Anterior cingulate cortex (tissue), 58 donors: ENCODE results near the gene ATP7B.
"Not testable (repeated sequence)": the region's sequence is repeated elsewhere in the genome, so short reads cannot be mapped to it uniquely, and the experiment has no call there.

Experiments used
- DNase-seq, 58 donors: peaks; one replicate each; lab custom pipeline; 2025; lab: John Stamatoyannopoulos, UW

ATP7B gene

DNA sequence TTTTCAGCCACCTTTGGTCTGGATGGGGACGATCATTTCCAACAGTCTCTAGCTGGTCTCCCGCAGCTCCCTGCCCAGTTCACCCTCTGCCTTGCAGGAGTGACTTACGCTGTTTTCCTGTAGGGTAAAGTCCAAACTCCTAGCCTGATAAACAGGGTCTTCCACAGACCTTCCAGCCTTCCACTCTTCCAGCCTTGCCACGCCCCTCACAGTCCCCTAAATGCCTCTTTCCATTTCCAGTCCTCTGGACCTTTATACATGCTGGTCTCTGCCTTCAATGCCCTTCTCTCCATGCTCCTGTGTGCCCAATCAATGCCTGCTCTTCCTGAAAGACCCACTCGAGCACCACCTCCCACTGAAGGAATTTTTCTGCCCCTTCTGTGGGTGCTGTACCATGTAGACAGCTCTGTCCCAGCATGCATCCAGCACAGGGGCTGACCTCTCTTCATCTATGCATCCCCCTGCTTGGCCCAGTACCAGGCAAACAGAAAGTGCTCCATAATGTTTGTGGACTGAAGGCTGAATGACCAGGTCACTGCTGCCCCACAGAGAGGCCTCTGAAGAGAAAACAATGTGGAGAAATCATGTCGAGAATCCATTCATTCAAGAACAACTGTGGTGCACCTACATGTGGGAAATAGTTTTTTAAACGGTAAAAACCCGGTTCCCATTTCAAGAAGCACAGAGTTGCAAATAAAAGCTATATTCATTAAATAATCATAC, 4.6 kb downstream of the ATP7B start:
- no peak for DNase-seq

DNA sequence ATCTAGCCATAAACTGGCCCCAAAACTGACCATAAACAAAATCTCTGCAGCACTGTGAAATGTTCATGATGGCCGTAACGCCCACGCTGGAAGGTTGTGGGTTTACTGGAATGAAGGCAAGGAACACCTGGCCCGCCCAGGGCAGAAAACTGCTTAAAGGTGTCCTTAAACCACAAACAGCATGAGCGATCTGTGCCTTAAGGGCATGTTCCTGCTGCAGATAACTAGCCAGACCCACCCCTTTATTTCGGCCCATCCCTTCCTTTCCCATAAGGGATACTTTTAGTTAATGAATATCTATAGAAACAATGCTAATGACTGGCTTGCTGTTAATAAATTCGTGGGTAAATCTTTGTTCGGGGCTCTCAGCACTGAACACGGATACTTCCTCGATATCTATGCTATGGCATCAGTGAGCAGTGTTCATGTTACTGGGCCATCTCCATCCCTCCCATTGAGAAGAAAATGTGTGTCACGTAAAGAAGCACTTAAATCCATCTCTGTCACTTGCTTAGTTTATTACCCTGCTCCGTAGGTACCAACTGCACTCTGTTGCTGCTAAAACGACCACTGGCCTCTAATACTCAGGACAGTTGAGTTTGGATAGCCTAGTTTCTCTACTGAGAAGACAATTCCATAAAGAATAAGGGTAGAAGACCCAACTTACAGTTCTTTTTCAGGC, 5.3 kb downstream of the ATP7B start:
- DNase-seq, result no peak

- no peak for DNase-seq
Measured at GRCh38 chr13:52004511-52005170, 6.6 kb downstream of the ATP7B start.

GRCh38 chr13:52003541-52003940, 7.7 kb downstream of the ATP7B start:
- no peak for DNase-seq

- no peak for DNase-seq
Measured at GRCh38 chr13:52002361-52002760, 8.9 kb downstream of the ATP7B start.

DNA sequence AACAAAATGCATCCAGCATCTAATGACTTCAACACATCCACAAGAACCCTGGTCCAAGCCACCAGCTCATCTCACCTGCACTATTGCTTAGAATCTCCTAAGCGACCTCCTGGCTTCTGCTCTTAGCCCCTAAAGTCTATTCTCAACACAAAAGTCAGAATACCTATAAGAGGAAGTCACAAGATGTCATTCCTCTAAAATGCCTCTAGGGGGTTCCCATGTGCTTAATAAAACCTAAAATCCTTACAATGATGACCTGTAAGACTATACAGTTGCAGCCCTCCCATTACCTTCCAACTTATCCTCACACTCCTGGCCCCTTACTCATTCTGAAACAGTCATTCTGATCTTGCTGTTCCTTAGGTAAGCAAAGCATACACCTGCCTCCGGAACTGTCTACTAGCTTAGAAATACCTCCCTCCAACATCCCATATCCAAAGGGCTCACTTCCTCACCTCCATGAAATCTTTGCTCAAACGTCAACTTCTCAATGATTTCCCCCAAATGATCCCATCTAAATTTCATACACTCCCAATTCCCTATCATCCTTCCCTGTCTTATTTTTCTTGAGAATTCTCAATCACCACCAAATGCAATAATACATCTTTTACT, 10.0 kb downstream of the ATP7B start:
- DNase-seq, result peak in 1 of 58 donors; percentile 19

GRCh38 chr13:51999921-52000320, 11.3 kb downstream of the ATP7B start:
- peak in 1 of 58 donors; percentile 45 for DNase-seq

DNA sequence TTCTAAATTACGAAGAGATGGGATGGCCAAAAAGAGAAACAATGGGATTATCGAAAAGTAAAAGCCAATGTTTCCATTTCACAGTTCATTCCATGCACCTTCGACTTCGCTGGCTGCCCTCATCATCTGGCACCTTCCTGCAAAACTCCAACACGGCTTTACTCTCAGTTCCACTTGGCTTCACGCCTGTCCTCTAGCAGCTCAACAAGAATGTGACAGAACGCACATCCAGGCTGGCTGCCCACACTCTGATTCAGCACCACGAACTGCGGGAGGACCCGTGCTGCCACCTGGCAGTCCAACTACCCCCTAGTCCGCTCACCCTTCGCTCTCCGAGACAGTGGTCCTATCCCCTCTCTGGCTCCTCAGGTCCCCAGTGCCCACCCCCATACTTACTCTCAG, 11.7 kb downstream of the ATP7B start:
- peak in 43 of 58 donors; percentile 3 to 68 (median 28) for DNase-seq

DNA sequence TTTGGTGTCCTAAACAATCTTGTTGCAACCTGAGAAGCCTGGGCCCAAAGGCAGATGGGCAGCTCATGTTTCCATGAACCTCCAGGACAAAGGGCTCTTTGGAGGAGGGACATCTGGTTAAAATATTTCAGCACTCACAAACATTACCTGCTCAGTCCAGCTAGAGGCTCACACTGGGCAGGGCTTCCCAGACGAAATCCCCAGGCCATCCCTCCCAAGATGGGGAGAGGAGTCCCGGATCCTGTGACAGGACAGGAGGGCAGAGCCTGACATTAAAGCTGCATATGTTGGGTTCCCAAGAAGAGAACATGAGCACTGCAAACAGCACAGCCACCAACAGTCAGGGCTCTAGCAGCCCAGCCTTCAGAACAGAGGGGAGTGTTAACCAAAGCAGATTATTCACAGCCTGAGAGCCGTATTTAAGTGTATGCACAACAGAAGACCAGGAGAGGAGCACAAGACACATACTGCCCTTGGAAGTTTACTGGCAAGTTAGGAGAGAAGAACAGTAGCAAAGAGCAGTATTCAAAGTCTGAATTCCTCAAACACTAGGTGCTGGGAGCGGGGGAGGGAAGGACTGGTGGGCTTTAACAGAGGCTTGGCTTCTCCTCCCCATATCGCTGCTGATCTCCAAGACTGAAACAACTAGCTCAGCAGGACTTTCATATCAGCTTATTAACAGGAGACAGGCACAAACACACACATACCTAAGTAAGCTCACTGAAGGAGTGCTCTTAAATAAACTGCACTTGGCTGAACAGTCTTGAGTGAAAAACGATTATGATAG, 12.3 kb downstream of the ATP7B start:
- DNase-seq, result no peak

DNA sequence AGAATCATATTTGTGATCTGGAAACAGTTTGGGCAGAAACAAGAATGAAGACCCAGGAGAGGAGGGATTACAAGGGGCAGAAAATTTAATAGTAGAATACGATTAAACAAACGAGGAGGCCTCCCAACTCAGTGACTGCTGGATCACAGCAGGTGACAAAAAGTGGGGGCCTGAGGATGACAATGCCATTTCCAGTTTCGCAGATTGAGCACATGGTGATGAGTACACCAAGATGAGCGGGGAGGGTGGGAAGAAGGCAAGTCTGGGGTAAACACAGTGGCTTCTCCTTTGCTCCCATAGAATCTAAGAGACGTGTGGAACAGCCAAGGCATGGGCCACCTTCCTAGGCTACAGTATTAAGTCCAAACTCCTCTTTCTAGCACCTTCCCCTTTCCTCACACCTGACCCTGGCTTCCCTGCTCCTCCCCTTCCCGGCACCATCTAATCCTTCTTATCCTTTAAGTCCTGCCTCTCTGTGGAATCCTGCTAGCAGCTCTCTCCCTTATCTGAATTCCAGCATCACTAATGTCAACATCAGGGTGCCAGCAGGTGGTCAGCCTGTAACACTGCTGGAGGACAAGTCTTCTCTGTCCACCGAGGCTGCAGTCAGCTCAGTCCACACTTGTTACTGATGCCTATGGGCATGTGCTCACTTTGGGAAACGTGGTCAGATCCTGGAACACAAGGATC, 13.5 kb downstream of the ATP7B start:
- no peak for DNase-seq

- DNase-seq, result no peak
Measured at GRCh38 chr13:51997186-51997585, 14.1 kb downstream of the ATP7B start.

DNA sequence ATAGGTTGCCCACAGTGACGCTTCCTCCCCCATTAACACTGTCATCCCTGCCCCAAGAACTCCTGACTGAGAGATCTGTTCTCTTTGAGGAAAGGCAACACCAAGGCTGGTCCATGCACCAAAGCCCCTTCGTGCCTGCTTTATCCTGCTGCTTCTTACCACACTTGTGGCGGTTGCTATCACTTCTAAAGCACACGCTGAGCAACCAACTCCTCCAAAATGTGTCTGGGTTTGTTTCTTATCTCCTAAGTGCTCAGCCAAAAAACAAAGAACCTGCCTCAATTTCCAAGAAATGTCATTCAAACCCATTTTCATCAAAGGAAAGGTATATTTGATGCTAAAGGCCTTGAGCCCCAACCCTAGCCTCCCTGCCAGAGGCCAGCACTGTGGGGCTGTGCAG, 14.6 kb downstream of the ATP7B start:
- DNase-seq, result no peak

DNA sequence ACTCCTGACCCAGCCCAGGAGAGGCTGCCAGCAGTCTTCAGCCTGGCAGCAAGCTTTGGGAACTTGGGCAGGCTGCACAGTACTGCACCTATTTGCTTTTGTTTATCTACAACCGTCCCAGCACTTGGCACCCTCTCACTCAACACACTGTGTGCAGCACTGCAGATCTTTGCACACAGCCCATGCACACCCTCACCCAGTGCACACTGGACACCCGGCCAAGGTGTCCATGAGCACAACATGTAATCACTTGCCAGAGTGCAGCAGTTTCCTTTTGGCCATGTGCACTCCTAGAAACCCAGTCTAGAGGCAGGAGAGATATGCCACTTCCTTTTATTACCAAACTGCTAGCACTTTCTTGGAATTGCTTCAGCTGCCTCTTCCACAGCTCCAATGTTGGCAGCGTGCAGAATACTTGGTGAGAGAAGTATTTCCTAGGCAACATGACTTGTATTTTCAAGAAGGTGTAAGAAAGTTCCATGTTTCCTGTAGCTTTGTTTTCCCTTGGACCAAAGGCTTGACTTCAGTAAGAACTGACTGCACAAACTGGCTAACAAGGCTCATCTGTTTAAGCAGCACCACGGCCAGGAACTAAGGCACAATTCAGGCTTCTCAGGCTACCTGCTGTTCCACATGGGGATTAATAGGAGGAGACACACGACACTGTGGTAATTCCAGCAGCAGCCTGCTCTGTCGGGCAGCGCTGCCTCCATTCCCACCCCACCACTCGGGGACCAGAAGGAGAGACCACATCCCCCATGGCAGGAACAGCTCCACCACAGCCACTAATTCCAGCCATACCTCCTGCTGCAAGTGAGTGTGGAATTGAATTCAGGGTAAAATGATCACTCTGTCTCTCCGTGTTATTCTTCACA, 15.3 kb downstream of the ATP7B start:
- DNase-seq, result peak in 28 of 58 donors; percentile 8 to 70 (median 34)

DNA sequence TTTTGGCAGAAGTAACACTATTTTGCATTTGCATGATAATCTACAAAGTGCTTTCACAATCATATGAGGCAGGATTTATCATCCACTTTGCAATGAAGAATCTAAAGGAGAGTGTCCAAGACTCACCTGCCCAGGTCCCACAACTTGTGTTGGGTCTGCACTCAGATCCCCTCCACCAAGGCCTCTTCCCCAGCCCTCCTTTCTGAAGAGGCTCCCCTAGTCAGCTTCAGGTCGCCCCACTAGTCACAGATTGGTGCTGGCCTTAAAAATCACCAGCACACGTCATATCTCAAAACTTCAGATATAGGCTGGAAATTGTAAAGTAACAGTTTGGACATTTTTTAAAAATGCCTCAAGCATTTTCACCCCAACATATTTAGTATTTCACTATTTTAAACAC, 17.5 kb downstream of the ATP7B start:
- DNase-seq, result no peak

GRCh38 chr13:51988988-51989618, 22.1 kb downstream of the ATP7B start:
- no peak for DNase-seq

GRCh38 chr13:51984904-51985303, 26.3 kb downstream of the ATP7B start:
- DNase-seq, result not testable (repeated sequence)

DNA sequence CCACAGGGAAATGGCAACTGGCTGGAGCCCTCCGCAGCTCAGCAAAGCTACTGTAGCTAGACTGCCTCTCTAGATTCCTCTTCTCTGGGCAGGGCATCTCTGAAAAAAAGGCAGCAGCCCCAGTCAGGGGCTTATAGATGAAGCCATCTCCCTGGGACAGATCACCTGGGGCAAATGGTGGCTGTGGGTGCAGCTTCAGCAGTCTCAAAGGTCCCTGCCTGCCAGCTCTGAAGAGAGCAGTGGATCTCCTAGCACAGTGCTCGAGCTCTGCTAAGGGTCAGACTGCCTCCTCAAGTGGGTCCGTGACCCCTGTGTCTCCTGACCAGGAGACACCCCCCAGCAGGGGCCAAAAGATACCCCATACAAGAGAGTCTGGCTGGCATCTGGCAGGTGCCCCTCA, 28.0 kb downstream of the ATP7B start:
- DNase-seq, result not testable (repeated sequence)

- no peak for DNase-seq
Measured at GRCh38 chr13:51981355-51981754, 29.9 kb downstream of the ATP7B start.
